Measurements from ENCODE around the gene STEAP3.
A peak's percentile ranks its signal among the peaks of the same experiment; 100 is the strongest.

Gene STEAP3, protein sequence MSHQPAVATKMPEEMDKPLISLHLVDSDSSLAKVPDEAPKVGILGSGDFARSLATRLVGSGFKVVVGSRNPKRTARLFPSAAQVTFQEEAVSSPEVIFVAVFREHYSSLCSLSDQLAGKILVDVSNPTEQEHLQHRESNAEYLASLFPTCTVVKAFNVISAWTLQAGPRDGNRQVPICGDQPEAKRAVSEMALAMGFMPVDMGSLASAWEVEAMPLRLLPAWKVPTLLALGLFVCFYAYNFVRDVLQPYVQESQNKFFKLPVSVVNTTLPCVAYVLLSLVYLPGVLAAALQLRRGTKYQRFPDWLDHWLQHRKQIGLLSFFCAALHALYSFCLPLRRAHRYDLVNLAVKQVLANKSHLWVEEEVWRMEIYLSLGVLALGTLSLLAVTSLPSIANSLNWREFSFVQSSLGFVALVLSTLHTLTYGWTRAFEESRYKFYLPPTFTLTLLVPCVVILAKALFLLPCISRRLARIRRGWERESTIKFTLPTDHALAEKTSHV

DNA sequence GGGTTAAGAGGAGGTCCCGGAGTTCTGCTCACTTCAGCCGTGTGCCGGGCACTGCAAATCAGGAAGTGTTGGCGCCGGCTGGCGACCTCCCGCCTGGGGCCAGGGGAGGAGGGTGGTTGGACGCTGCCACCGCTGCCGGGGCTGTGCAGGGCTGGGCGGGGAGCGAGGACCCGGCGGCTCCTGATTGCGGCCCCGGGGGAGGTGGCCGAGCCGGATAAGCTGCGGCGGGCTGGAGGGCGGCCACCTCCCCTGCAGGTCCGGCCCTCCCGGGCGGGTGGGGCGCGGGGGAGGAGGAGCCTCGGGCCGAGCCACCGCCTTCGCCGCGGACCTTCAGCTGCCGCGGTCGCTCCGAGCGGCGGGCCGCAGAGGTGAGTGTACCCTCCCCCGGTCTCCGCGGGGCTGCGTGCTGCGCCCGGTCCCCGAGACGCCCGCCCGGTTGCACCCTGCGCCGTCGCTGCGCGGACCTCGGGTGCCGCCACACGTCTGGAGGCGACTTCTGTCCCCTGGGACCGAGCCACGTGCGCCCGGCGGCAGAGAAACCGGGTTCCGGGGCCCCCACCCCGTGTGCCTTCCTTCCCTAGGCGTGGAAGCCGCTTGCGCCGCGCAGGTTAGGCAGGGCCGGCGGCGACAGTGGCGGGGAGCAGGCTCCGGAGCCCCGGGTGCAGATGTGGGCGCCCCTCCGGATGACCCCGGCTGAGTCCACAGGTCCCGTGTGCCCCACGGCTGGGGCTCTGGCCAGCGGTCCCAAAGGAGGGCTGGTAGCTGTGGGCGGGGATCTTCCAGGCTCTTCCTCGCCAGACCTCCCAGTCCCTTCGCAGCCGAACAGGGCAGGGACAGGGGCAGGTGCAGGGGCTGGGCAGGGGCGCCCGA lies at the start of gene STEAP3:
TSS of gene STEAP3 (plus strand) at position 314 of the 870 bp plus-strand sequence. CDS start 7,179 bp downstream, outside the sequence.
- DNase-seq (ENCODE audit: low read depth), result no peak

- DNase-seq (ENCODE audit: low read depth), result peak; percentile 31
These were observed 49.2 kb upstream of the STEAP3 start for GRCh38 chr2:119174216-119174992.

- DNase-seq (ENCODE audit: low read depth), result no peak
These were observed 48.7 kb upstream of the STEAP3 start for GRCh38 chr2:119174993-119175347.

DNA sequence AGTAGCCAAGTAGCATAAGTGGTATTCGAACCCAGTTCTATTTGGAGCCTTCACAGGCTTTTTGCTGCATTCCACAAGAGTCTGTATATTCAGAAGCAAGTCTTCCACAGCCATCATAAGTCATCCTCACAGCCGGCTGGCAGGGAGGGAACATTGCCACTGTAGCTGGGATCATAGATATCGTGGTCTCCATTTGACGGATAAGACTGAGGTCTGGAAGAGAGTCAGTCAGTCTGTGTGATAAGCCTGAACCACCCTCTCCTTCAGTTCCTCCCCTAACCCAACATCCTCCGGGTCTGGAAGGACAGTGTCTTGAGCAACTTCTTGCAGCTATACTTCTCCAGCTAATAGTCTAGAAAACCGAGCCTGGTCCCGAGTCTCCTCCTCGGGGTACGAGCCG lies 48.1 kb upstream of the STEAP3 start:
- DNase-seq (ENCODE audit: low read depth), result no peak

- no peak for DNase-seq (ENCODE audit: low read depth)
These were observed 46.3 kb upstream of the STEAP3 start for GRCh38 chr2:119177171-119177837.

GRCh38 chr2:119177838-119178190 lies 45.8 kb upstream of the STEAP3 start:
- no peak for DNase-seq (ENCODE audit: low read depth)

- no peak for DNase-seq (ENCODE audit: low read depth)
These were observed 44.9 kb upstream of the STEAP3 start for GRCh38 chr2:119178776-119179175.

- DNase-seq (ENCODE audit: low read depth), result no peak
These were observed 44.4 kb upstream of the STEAP3 start for GRCh38 chr2:119179202-119179601.

DNA sequence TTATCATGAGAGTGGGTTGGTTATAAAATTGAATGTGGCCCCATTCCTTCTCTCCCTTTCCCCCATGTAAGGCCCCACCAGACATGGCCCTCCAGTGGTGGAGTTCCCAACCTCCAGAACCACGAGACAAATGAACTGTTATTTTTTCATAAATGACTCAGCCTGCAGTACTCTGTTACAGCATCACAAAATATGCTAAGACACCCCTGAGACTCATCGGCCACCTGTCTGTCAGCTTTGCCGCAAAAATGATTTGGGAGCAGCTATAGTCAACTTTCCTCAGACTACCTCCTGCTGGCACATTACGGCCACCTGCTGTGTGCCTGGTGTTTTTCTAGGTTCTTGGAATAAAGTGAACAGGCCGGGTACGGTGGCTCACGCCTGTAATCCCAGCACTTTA lies 43.6 kb upstream of the STEAP3 start:
- DNase-seq (ENCODE audit: low read depth), result no peak

DNA sequence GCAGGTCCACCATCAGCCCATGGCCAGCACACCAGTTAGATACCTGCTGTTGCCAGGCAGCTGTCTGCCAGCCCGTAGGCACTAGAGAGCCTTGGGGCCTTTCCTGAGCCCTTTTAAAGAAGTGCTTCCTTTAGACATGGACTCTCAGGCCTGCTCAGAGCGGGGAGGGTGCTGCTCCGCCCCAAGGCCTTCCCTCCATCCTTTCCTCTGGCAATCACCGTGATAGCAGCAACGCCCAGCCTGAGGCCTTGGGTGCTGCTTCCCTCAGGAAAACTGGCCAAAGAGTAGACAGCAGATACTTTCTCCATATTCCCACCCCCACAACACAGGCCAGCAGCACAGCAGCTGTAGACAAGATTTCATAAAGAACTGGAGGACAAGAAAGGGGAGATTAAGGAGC lies 42.7 kb upstream of the STEAP3 start:
- DNase-seq (ENCODE audit: low read depth), result no peak

DNA sequence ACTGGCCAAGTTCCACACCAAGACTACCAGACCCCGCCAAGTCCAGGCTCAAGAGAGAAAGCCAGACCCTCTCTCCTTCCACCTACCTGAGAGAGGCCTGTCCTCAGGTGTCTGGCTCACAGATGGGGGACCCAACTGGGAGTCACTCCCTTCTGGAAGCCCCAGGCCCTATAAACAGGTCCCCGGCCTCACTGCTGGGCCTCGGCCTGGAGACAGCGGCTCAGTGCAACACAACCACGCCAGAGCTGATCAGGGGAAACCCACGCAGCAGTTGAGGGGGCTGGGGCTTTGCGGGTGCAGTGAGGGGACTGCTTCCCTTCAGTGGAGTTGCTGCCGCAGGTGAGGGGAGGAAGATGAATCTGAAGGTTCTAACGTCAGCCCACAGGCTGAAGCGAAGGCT lies 42.2 kb upstream of the STEAP3 start:
- DNase-seq (ENCODE audit: low read depth), result no peak

GRCh38 chr2:119181791-119182445 lies 41.7 kb upstream of the STEAP3 start:
- no peak for DNase-seq (ENCODE audit: low read depth)

DNA sequence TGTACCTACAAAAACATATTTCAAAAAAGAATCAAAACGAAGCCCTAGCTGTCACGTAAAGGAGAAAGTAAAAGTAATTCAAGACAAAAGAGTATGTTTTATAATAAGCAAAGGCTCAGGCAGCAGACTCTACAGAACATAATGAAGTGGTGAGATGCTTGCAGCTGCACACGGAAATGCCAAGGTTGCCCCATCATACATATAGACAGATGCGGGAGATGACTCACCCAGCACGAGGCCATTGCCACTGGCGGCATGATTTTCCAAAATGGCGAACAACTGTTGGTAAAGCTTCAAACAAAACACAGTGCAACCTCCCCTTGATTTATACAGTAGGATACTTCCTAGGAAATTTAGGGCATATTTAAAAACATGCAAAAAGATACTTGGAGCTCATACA lies 39.1 kb upstream of the STEAP3 start:
- no peak for DNase-seq (ENCODE audit: low read depth)

DNA sequence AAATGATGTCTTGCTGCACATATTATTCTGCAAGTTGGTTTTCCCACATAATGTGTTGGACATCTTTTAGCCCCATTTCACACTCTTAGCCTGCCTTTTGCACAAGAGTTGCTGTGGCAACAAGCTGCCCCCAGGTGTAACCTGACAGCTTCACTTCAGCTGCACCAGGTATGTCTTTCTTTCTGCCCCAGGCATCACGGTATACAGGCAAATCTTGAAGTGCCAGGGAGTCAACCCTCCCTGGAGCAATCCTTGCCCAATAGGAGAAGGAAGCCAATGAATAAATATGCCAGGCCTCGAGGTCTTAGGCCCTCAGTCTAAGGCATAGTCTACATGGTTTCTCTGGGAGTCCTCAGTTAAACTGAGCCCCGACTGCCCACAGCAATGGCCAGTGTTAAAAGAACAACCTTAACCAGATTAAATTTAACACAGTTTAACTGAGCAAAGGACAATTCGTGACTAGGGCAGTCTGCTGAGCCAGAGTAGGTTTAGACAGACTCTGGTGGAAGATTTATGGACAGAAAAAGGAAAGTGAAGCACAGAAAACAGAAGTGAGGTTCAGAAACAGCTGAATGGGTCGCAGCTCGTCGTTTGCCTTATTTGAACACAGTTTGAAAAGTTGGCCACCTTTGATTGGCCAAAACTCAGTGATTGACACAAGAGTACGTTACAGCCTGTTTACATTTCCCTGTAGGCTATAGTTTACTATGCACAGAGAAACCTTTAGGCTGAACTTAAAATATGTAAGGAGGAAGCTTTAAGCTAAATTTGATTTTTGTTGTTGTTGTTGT lies 33.1 kb upstream of the STEAP3 start:
- no peak for DNase-seq (ENCODE audit: low read depth)

- no peak for DNase-seq (ENCODE audit: low read depth)
These were observed 30.7 kb upstream of the STEAP3 start for GRCh38 chr2:119192893-119193292.

GRCh38 chr2:119195001-119195400 lies 28.6 kb upstream of the STEAP3 start:
- DNase-seq (ENCODE audit: low read depth), result no peak

GRCh38 chr2:119195887-119196286 lies 27.7 kb upstream of the STEAP3 start:
- DNase-seq (ENCODE audit: low read depth), result no peak

GRCh38 chr2:119196301-119197125 lies 27.1 kb upstream of the STEAP3 start:
- no peak for DNase-seq (ENCODE audit: low read depth)

DNA sequence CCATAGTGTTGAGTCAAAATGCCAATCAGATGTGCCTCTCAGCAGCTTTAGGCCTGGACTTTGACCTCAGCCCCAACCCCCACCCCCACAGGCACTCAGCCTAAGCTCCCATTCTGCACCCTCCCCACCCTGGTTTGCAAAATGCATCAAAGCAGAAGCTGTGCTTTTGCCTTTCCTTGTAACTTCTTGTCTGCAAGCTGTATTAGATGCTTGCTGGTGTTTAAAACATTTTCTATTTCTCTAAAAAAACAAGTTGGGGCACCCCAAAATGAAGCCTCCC lies 26.6 kb upstream of the STEAP3 start:
- no peak for DNase-seq (ENCODE audit: low read depth)
